Measurements from ENCODE around the gene ACTG1. TPM values are rescaled to one million over a fixed set of nuclear protein-coding genes. Genes with fewer than 3 reads are reported as not detected.

Gene ACTG1
- total RNA-seq, 3 donors from 2014 or later = 1,922 to 4,060 (median 3,184) TPM

DNA sequence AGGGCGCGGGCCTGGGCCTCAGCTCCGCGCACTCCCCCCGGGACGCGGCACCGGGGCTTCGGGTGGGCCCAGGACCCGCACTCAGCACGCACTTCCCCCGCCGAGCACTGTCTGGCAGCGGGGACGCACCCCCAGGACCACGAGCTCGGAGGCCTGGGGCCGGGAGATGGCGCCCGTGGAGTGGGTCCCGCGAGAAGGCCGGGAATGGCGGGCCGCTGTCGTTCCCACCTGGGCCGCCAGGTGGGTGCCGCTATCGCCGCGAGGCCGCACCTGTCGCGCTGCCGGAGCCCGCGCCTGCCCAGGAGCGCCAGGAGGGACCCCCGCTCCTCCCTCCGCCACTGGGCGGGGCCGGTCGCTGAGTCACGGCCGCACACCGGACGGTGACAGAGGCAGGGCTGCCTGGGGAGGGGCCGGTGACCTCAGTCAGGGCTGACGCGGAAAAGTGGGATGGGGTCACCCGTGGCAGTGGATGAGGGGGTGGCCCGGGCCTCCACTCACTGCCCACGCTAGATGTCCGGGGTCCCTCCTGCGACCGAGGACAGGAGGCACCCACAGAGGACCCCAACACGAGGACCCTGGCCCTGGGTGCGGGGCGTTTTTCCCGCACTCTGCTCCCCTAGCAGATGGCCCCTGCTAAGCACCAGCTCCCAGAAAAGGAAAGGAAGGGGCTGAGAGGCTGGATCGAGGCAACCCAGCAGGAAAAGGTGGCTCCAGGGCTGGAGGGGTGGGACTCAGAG lies 6.9 kb upstream of the ACTG1 start:
- ATAC-seq (peak; percentile 65), DNase-seq (peak; percentile 75 to 90 (median 89))
- no peaks in the 10 kb centered on the region for H3K36me3 ChIP-seq (ENCODE audit: low read depth)
- H3K4me3 ChIP-seq = peak overlapping the region; percentile 9
- H3K9me3 ChIP-seq = no peaks in the 10 kb centered on the region
- intact Hi-C loops (cut with DNase I, micrococcal nuclease) = loop anchor here in 1 of 2 donors (10.0 kb wide), 1 partner anchor 125 kb away; the partner anchor contains the start of gene BAHCC1
- TF ChIP-seq, protein P1, sequence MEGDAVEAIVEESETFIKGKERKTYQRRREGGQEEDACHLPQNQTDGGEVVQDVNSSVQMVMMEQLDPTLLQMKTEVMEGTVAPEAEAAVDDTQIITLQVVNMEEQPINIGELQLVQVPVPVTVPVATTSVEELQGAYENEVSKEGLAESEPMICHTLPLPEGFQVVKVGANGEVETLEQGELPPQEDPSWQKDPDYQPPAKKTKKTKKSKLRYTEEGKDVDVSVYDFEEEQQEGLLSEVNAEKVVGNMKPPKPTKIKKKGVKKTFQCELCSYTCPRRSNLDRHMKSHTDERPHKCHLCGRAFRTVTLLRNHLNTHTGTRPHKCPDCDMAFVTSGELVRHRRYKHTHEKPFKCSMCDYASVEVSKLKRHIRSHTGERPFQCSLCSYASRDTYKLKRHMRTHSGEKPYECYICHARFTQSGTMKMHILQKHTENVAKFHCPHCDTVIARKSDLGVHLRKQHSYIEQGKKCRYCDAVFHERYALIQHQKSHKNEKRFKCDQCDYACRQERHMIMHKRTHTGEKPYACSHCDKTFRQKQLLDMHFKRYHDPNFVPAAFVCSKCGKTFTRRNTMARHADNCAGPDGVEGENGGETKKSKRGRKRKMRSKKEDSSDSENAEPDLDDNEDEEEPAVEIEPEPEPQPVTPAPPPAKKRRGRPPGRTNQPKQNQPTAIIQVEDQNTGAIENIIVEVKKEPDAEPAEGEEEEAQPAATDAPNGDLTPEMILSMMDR (IDR thresholded peaks at IDR 0.05) = peak; percentile 63
- peaks cover 33% of the 10 kb centered on the region for H3K4me1 ChIP-seq (ENCODE audit: low read depth)

DNA sequence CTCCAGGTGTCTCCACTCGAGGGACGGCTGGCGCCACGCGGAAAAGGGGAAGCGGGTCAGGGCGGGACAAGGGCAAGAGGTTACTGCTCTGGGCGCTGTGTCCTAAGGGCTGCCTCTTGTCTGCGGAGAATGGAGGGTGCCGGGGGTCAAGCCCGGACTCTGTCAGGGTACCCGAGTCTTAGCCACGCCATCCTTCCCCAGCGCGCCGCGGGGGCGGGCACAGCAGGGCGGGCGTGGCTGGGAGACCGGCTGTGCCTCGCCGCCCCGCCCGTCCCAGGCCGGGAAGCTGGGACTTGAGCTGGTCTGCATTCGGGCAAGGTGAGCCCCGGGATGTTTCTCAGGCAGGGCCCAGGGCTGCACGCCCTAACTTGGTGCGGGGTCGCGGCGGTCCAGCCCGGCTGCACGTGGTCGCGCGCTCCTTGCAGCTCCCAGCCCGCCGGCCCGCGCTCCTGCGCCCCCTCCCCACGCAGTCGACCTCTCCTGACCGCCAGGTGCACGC lies 6.2 kb upstream of the ACTG1 start:
- TF ChIP-seq, protein P1 (IDR thresholded peaks at IDR 0.05) = no peak
- peak overlapping the region; percentile 9 for H3K4me3 ChIP-seq
- DNase-seq = peak; percentile 75 to 86 (median 86)
- peaks cover 33% of the 10 kb centered on the region for H3K4me1 ChIP-seq (ENCODE audit: low read depth)
- intact Hi-C loops (cut with DNase I, micrococcal nuclease) = loop anchor here in 1 of 2 donors (10.0 kb wide), 1 partner anchor 124 kb away; the partner anchor contains the start of gene BAHCC1
- peak; percentile 67 for ATAC-seq
- no peaks in the 10 kb centered on the region for H3K36me3 ChIP-seq (ENCODE audit: low read depth)
- H3K9me3 ChIP-seq = no peaks in the 10 kb centered on the region

DNA sequence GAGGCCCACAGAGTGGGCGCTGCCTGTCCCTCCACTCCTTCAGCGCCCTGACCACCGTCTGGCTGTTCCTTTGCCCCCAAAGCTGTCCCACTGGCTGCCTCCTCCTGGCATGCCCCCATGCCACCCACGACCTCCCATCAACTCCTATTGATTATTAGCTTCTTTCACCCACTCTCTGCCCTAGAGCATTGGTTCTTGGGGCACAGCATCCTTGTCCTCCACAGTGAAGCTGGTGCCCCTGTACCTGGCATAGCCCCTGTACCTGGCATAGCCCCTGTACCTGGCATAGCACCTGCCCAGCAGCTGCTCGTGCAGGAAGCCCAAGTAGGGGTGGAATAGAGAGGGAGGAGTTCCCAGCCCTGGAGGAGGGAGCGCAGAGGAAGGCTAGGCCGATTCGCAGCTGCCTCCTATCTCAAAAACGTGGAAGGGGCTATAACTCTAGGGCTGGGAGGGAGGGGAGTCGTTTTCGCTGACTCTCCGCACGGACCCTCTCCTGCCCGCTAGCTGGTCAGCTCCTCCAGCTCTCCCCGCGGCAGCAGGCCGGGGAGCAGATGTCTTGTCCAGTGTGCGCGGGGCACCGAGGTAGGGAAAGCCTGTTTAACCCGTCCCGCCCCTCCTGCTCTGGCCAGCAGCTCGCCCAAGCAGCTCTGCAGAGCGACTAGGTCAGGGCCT lies 5.7 kb upstream of the ACTG1 start:
- Histone ChIP-seq H3K9me3 (no peaks in the 10 kb centered on the region), H3K4me1 (ENCODE audit: low read depth) (peaks cover 33% of the 10 kb centered on the region), H3K36me3 (ENCODE audit: low read depth) (no peaks in the 10 kb centered on the region), H3K4me3 (no peak overlapping the region)
- DNase-seq (peak in 1 of 3 donors; percentile 19), ATAC-seq (peak; percentile 1)
- intact Hi-C loops (cut with DNase I, micrococcal nuclease) = loop anchor here in 1 of 2 donors (10.0 kb wide), 1 partner anchor 123 kb away; the partner anchor contains the start of gene BAHCC1
- TF ChIP-seq, protein P1 (IDR thresholded peaks at IDR 0.05) = no peak

DNA sequence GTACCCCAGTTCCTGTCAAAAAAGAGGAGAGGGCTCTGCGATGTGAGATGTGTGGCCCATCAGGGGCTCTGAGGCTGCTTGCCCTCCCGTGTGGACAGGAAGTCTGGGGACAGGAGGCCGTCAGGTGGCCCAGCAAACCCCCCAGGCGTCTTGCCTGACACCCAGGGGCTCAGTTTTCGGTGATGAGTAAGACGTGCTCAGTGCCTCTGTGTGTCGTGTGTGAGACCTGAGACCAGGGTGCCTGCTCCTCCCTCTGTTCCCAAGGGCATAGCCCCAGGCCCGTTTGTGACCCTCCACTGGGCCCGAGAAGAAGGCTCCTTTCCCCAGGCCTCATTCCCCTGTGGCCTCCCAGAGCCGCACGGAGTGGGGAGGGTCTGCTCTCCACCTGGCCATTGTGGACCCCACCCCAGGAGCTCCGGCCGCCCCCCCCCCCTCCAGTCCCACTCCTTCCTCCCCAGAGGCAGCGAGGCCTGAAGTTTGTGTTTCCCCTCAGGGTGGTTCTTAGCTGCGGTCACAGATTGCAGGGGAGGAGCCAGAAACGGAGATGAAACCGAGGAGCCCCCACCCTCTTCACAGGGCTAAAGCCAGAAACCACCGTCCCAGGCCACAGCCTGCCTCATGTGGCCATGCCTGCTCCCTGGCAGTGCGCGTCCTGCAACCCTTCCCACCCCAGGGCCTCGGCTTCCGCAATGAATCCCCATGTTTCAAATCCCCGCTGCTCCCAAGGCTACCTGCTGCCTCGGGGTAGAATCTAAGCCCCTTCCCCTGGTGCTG lies 4.9 kb upstream of the ACTG1 start:
- Histone ChIP-seq H3K9me3 (no peaks in the 10 kb centered on the region), H3K36me3 (ENCODE audit: low read depth) (no peaks in the 10 kb centered on the region), H3K4me3 (no peak overlapping the region), H3K4me1 (ENCODE audit: low read depth) (peaks cover 33% of the 10 kb centered on the region)
- TF ChIP-seq, protein P1 (IDR thresholded peaks at IDR 0.05) = no peak
- DNase-seq (peak; percentile 34 to 74 (median 53)), ATAC-seq (no peak)
- intact Hi-C loops (cut with DNase I, micrococcal nuclease) = loop anchor here in 1 of 2 donors (10.0 kb wide), 1 partner anchor 123 kb away; the partner anchor contains the start of gene BAHCC1

DNA sequence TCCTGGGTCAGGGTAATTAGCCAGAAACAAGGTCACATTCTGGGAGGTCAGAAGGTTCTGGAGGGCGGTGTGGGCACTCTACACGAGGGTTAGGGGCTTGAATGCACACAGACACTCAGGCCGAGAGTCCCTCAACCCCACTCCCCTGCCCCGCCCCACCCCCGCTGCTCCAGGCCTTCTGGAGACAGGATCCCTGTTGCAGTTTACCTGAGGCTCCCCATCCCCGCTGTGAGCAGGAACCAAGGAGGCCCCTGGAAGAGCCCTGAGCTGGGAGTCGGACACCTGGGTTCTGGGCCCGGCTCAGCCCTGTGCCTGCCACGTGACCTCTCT lies 4.4 kb upstream of the ACTG1 start:
- no peaks in the 10 kb centered on the region for H3K36me3 ChIP-seq (ENCODE audit: low read depth)
- TF ChIP-seq, protein P1 (IDR thresholded peaks at IDR 0.05) = no peak
- H3K4me3 ChIP-seq = no peak overlapping the region
- DNase-seq (peak in 1 of 3 donors; percentile 34), ATAC-seq (no peak)
- peaks cover 33% of the 10 kb centered on the region for H3K4me1 ChIP-seq (ENCODE audit: low read depth)
- no peaks in the 10 kb centered on the region for H3K9me3 ChIP-seq
- intact Hi-C loops (cut with DNase I, micrococcal nuclease) = loop anchor here in 1 of 2 donors (10.0 kb wide), 1 partner anchor 122 kb away; the partner anchor contains the start of gene BAHCC1
